PC-3 (cell line): Measurements from ENCODE around the gene GBA2.

Experiments
- EZH2 ChIP-seq: fragments of 300-600 bp; sonication (generic); IDR thresholded peaks from one replicate; pipeline ENCODE4 v1.6.1; 2017; ENCODE audit warnings: antibody characterized with exemption, mild to moderate bottlenecking, low read length; ENCODE audit not compliant: unreplicated experiment
- TF ChIP-seq, protein P1 (sequence below): fragments of 300-600 bp; sonication (generic); conservative IDR thresholded peaks from 2 replicates; pipeline ENCODE4 v1.5.1; 2017; ENCODE audit warnings: antibody characterized with exemption, low read depth, mild to moderate bottlenecking, low read length

DNA sequence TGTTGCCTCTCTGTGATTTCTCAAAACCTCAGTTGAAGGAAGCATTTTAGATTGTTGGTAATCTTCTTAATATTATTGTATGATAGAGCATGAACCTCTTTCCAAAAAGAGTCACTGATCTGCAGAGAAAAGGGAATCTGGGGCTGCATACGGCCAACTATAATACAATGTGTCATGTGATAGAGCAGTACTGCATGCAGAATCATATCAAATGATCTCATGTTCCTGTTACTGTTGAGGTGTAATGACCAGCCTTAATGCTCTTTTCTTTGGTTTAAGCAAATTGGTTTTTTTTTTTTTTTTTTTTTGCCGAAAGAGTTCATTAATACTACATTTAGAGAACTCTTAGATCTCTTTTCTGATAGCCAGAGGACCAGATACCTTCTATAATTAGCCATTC is 18.0 kb upstream of the GBA2 start:
- TF ChIP-seq, protein P1, sequence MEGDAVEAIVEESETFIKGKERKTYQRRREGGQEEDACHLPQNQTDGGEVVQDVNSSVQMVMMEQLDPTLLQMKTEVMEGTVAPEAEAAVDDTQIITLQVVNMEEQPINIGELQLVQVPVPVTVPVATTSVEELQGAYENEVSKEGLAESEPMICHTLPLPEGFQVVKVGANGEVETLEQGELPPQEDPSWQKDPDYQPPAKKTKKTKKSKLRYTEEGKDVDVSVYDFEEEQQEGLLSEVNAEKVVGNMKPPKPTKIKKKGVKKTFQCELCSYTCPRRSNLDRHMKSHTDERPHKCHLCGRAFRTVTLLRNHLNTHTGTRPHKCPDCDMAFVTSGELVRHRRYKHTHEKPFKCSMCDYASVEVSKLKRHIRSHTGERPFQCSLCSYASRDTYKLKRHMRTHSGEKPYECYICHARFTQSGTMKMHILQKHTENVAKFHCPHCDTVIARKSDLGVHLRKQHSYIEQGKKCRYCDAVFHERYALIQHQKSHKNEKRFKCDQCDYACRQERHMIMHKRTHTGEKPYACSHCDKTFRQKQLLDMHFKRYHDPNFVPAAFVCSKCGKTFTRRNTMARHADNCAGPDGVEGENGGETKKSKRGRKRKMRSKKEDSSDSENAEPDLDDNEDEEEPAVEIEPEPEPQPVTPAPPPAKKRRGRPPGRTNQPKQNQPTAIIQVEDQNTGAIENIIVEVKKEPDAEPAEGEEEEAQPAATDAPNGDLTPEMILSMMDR = no peak
- no peak for TF ChIP-seq EZH2
